Amygdala (tissue), 56 donors: ENCODE measurements around the gene SPATA31A6.
A peak's percentile ranks its signal among the peaks of the same experiment; 100 is the strongest.
"Not testable (repeated sequence)": the region's sequence is repeated elsewhere in the genome, so short reads cannot be mapped to it uniquely, and the experiment has no call there.

ENCODE experiments used
- DNase-seq, 56 donors: peaks; one replicate each; lab custom pipeline; 2025; lab: John Stamatoyannopoulos, UW

The SPATA31A6 gene

DNA sequence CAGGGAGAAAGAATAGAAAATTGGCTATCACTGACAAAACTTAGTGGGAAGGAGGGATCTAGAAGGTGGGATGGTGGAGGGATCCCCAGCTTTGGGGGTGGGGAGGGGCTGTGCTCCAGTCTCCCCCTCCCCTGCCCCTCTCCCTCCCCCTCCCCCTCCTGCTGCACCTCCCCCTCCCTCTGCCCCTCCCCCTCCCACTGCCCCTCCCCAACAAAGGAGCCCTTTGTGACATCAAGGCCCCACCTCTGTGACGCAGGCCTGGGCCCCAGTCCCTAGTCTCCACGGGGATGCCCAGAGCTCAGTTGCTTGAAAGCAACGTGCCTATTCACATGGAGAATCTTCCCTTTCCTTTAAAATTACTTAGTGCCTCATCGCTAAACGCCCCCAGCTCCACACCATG, at the start of gene SPATA31A6:
Gene SPATA31A6 (plus strand): TSS at position 301 of the 400 bp plus-strand sequence. CDS start 29 bp downstream, at position 330.
- not testable (repeated sequence) for DNase-seq

DNA sequence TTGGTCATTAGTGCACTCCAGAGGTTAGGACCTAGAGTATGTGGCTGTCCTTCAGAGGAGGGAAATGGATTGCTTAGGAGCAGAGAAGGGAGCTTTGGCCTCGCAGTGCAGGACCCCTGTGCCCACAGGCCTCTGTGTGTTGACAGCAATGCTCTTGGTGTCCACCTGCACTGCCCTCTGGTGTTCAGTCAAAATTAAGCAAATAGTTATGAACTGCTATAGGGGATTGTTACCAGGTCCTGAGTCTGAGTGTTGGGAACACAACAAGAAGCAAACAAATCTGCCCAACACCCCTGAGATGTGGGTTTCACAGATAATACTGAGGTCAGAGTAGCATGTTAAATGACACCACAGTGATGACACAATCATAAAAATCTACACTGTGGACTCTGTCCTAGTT, 23.2 kb upstream of the SPATA31A6 start:
- DNase-seq = peak in 1 of 56 donors; percentile 3

DNA sequence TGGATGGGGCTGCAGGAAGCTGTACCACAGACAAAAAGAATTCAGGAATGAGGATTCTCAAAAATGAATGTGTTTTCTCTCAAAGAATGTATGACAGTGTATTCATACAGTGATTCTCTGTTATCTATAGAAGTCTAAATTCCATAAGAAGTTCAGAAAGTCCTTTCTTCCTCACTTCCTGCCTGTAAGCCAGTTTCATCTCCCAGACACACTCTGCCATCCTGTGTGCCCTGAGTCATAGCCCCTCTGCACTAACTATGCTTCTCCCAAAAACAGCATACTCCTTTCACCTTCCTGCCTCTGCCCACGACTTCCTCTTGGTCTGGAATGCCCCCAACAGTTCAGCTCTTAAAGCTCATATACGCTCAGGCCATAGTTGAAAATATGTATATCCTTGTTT, 36.4 kb downstream of the SPATA31A6 start:
- DNase-seq = not testable (repeated sequence)

DNA sequence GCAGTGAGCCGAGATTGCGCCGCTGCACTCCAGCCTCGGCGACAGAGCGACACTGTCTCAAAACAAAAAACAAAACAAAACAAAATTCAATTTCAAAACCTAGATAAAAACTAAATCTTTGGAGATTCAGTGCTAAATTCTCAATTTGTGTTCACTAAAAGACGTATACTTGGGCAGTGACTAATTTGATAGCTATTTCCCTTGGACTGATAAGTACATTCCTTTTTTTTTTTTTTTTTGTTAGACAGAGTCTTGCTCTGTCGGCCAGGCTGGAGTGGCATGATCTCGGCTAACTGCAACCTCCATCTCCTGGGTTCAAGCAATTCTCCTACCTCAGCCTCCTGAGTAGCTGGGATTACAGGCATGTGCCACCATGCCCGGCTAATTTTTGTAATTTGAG, 39.8 kb downstream of the SPATA31A6 start:
- DNase-seq = not testable (repeated sequence)

DNA sequence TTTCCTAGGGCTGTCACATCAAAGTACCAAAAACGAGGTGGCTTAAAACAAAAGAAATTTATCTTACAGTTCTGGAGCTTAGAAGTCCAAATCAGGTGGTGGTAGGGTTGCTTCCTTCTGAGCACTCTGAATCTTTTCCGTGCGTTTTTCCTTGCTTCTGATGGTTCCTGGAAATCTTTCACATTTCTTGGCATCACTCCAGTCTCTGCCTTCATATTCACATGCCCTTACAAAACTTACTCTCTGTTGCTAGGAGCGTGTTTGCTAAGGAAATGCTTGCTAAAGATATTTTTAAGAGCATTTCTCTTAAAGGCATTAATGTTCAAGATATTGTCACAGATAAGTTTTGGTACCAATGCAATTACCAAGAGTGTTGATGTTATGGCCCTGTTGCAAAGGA, 49.6 kb downstream of the SPATA31A6 start:
- not testable (repeated sequence) for DNase-seq

DNA sequence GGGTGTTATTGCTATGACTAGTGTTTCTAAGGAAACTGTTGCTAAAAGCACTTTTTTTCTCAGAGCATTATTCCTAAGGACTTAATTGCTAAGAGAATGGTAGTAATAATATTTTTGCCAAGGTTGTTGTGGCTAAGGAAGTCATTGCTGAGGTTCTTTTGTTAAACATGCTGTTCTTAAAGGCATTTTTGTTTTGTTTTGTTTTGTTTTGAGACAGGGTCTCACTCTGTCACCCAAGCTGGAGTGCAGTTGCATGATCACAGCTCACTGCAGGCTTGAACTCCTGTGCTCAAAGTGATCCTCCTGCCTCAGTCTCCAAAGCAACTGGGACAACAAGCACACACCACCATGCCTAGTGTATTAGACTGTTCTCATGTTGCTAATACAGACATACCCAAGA, 51.2 kb downstream of the SPATA31A6 start:
- not testable (repeated sequence) for DNase-seq

DNA sequence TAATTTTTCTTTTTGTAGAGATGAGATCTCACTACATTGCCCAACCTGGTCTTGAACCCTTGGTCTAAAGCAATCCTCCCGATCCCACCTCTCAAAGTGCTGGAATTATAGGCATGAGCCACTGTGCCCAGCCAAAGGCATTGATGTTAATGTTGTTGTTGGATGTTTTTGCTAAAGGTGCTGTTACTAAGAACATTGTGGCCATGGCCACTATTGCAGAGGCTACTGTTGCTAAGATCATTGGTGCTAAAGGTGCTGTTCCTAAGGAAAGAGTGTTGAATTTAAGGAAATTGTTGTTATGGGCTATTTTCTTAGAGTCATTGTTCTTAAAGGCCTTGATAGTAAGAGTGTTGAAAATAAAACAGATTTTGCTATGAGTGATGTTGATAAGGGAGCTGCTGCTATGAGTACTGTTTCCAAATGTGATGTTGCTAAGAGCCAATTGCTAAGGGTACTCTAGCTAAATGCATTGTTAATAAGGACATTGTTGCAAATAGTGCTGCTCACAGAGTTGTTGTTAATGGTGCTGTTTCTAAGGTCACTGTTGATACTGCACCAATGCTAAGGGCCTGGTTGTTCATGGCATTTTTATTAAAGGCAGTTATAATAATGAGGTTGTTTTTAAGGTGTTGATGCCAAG, 52.0 kb downstream of the SPATA31A6 start:
- DNase-seq = not testable (repeated sequence)

DNA sequence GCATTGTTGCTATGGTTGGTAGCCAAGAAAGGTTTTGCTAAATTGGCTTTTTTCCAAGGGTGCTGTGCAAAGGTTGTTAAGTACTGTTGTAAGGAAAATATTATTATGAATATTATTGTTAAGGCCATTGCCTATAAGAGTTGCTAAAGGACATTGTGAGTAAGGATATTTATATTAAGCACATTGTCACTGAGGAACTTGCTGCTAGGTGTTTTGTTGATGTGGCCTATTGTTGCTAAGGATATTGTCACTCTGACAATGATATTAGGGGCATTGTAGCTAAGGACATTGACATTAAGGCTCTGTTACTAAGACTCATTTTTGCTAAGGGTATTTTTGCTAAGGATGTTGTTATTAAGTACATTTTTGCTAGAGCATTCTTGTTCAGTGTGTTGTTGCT, 52.6 kb downstream of the SPATA31A6 start:
- not testable (repeated sequence) for DNase-seq

DNA sequence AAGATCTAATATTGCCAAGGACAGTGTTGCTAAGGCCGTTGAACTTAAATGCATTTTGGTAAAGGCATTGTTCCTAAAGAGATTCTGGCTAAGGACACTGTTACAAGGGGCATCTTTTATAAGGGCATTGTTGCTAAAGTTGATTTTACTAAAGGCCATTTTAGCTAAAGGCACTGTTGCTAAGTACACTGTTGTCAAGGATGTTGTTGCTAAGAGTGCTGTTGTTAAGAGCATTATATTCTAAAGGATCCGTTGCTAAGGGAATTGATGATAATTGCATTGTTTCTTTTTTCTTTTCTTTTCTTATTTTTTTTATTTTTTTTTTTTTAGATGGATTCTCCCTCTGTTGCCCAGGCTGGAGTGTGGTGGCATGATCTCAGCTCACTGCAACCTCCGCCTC, 53.9 kb downstream of the SPATA31A6 start:
- DNase-seq = not testable (repeated sequence)

DNA sequence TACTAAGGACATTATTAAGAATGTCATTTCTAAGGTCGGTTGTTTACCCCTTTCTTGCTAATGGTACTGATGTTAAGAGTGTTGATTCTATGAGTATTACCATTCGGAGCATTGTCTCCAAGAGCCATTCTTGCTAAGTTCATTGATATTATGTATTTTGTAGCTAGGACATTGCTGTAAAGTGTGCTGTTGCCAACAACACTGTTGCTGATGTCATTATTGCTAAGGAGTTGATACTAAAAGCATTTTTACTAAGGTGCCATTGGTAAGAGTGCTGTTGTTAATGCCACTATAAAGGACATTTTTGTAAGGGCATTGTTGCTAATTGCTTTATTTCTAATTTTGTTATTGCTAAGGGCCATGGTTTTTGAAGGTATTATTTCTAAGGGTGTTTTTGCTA, 55.4 kb downstream of the SPATA31A6 start:
- not testable (repeated sequence) for DNase-seq
